NCI-H345 (cell line): ENCODE data around the gene IL25.
A peak's percentile ranks its signal among the peaks of the same experiment; 100 is the strongest.
"Not testable (repeated sequence)": the region's sequence is repeated elsewhere in the genome, so short reads cannot be mapped to it uniquely, and the experiment has no call there.

ENCODE experiments used
- DNase-seq: peaks from one replicate; lab custom pipeline; 2025; lab: John Stamatoyannopoulos, UW

Gene IL25

GRCh38 chr14:23375527-23376251, 3.1 kb downstream of the IL25 start:
- no peak for DNase-seq

- no peak for DNase-seq
Measured at GRCh38 chr14:23376482-23377197, 4.0 kb downstream of the IL25 start, which contains the start of gene CMTM5. CMTM5 (plus strand) TSS chr14:23377046; CDS start chr14:23377252, 206 bp downstream.

- DNase-seq: no peak
Measured at GRCh38 chr14:23377198-23377550, 4.6 kb downstream of the IL25 start.

- no peak for DNase-seq
Measured at GRCh38 chr14:23377573-23378563, 5.3 kb downstream of the IL25 start.

- no peak for DNase-seq
Measured at GRCh38 chr14:23378612-23379220, 6.1 kb downstream of the IL25 start.

- DNase-seq: peak; percentile 59
Measured at GRCh38 chr14:23379366-23380196, 7.0 kb downstream of the IL25 start.

GRCh38 chr14:23380197-23380914, 7.7 kb downstream of the IL25 start:
- no peak for DNase-seq

GRCh38 chr14:23380976-23381375, 8.4 kb downstream of the IL25 start:
- no peak for DNase-seq

GRCh38 chr14:23381871-23382270, 9.3 kb downstream of the IL25 start:
- no peak for DNase-seq

GRCh38 chr14:23382276-23382675, 9.7 kb downstream of the IL25 start:
- DNase-seq: no peak

GRCh38 chr14:23382731-23383440, 10.3 kb downstream of the IL25 start:
- DNase-seq: no peak

- no peak for DNase-seq
Measured at GRCh38 chr14:23384364-23385080, 11.9 kb downstream of the IL25 start.

GRCh38 chr14:23385244-23385641, 12.6 kb downstream of the IL25 start:
- DNase-seq: no peak

GRCh38 chr14:23385642-23386265, 13.1 kb downstream of the IL25 start:
- DNase-seq: no peak

- not testable (repeated sequence) for DNase-seq
Measured at GRCh38 chr14:23386266-23386657, 13.7 kb downstream of the IL25 start.

- DNase-seq: no peak
Measured at GRCh38 chr14:23386999-23387398, 14.4 kb downstream of the IL25 start.

GRCh38 chr14:23387916-23388882, 15.6 kb downstream of the IL25 start:
- no peak for DNase-seq
